Transverse colon (tissue), 4 donors: ENCODE data around the gene WDR7.

Source experiments
- CTCF ChIP-seq, 5 experiments: fragments of 200-600 bp in 3 of 5; fragments of 450-650 bp in 2 of 5; sonication (generic) in 3 of 5; IDR thresholded peaks; 1 replicate in 2 of 5; 2 replicates in 3 of 5; pipeline ENCODE4 v1.5.1; 2016 to 2017; ENCODE audit warnings: antibody characterized with exemption in 5 of 5, inconsistent platforms in 3 of 5, mild to moderate bottlenecking in 2 of 5, moderate library complexity in 1 of 5
- POLR2A ChIP-seq: fragments of 450-650 bp; IDR thresholded peaks from one replicate; pipeline ENCODE4 v1.6.1; 2016; ENCODE audit warnings: antibody characterized with exemption, mild to moderate bottlenecking, moderate library complexity
- POLR2AphosphoS5 ChIP-seq, 3 donors: sonication (generic); formaldehyde crosslinking; IDR thresholded peaks; one replicate each; pipeline ENCODE4 v1.6.1; 2016; ENCODE audit warnings: antibody characterized with exemption in 3 of 3

- no peak for TF ChIP-seq CTCF (IDR thresholded peaks at IDR 0.05)
- TF ChIP-seq POLR2AphosphoS5 (IDR thresholded peaks at IDR 0.05), result no peak
- no peak for TF ChIP-seq POLR2A
Observed at GRCh38 chr18:56997200-56997599, 346.0 kb downstream of the WDR7 start.
